DOHH2 (cell line): ENCODE data around the gene DHX16.
A peak's percentile ranks its signal among the peaks of the same experiment; 100 is the strongest.
"Not testable (repeated sequence)": the region's sequence is repeated elsewhere in the genome, so short reads cannot be mapped to it uniquely, and the experiment has no call there.

ENCODE experiments used
- H3F3A ChIP-seq: fragments of 200-600 bp; sonication (generic), shearing (Covaris generic); 2 replicates; pipeline ENCODE4 v1.6.0; 2016; ENCODE audit warnings: antibody characterized with exemption, mild to moderate bottlenecking; ENCODE audit not compliant: control insufficient read depth, insufficient read depth
- H3K27ac ChIP-seq: fragments of 200-600 bp; sonication (generic); 2 replicates; pipeline ENCODE4 v1.5.1; 2014; ENCODE audit warnings: low read depth, mild to moderate bottlenecking, low read length, moderate library complexity
- H3K27me3 ChIP-seq: fragments of 200-600 bp; sonication (generic); 2 replicates; pipeline ENCODE4 v1.6.1; 2014; ENCODE audit warnings: mild to moderate bottlenecking, low read length, mixed read lengths; ENCODE audit not compliant: control insufficient read depth
- H3K36me3 ChIP-seq: fragments of 200-600 bp; sonication (generic); 2 replicates; pipeline ENCODE4 v1.6.1; 2014; ENCODE audit warnings: mild to moderate bottlenecking, low read length, moderate library complexity, mixed read lengths; ENCODE audit not compliant: control insufficient read depth
- H3K4me1 ChIP-seq: fragments of 200-600 bp; sonication (generic); 2 replicates; pipeline ENCODE4 v1.6.1; 2014; ENCODE audit warnings: mild to moderate bottlenecking, low read length, mixed read lengths; ENCODE audit not compliant: control insufficient read depth
- H3K4me2 ChIP-seq: fragments of 200-600 bp; sonication (generic); 2 replicates; pipeline ENCODE4 v1.6.0; 2014; ENCODE audit warnings: mild to moderate bottlenecking, low read length, moderate library complexity
- H3K4me3 ChIP-seq: fragments of 200-600 bp; sonication (generic); 2 replicates; pipeline ENCODE4 v1.5.1; 2014; ENCODE audit warnings: mild to moderate bottlenecking, low read length, mixed read lengths
- H3K79me2 ChIP-seq: fragments of 200-600 bp; sonication (generic); 2 replicates; pipeline ENCODE4 v1.6.1; 2014; ENCODE audit warnings: mild to moderate bottlenecking, low read length, mixed read lengths; ENCODE audit not compliant: control insufficient read depth
- H3K9me2 ChIP-seq: fragments of 200-600 bp; sonication (generic); replicated peaks from 2 replicates; pipeline ENCODE4 v1.6.1; 2014; ENCODE audit warnings: mild to moderate bottlenecking, low read length, mixed read lengths; ENCODE audit not compliant: control insufficient read depth
- H3K9me3 ChIP-seq: fragments of 200-600 bp; sonication (generic); 2 replicates; pipeline ENCODE4 v1.6.1; 2014; ENCODE audit warnings: antibody characterized with exemption, low read length, mixed read lengths; ENCODE audit not compliant: control insufficient read depth, insufficient read depth
- H4K20me1 ChIP-seq: fragments of 200-600 bp; sonication (generic); 2 replicates; pipeline ENCODE4 v1.6.0; 2014; ENCODE audit warnings: low read depth, mild to moderate bottlenecking, antibody characterized with exemption, low read length, moderate library complexity; ENCODE audit not compliant: control insufficient read depth, insufficient read depth
- EZH2phosphoT487 ChIP-seq: fragments of 200-600 bp; sonication (generic); IDR thresholded peaks from 2 replicates; pipeline ENCODE4 v1.6.1; 2017; ENCODE audit warnings: borderline replicate concordance, mild to moderate bottlenecking, antibody characterized with exemption, low read length, moderate library complexity, mixed read lengths
- TF ChIP-seq, protein P1 (sequence below): fragments of 200-600 bp; sonication (generic); IDR thresholded peaks from one replicate; pipeline ENCODE4 v1.5.1; 2014; ENCODE audit warnings: antibody characterized with exemption, mild to moderate bottlenecking, low read depth, low read length; ENCODE audit not compliant: poor library complexity, severe bottlenecking

Gene DHX16

GRCh38 chr6:30720738-30721197 lies 48.0 kb upstream of the DHX16 start:
- H3K9me2 ChIP-seq, result no peaks in the 10 kb centered on the region
- H3K27ac ChIP-seq, result peak overlapping the region; percentile 100
- H3K36me3 ChIP-seq, result peaks cover 76% of the 10 kb centered on the region
- H3F3A ChIP-seq, result peaks cover 65% of the 10 kb centered on the region
- peak overlapping the region; percentile 76 for H3K4me2 ChIP-seq
- H3K27me3 ChIP-seq, result no peaks in the 10 kb centered on the region
- H3K4me1 ChIP-seq, result peaks cover 57% of the 10 kb centered on the region
- peaks cover 16% of the 10 kb centered on the region for H4K20me1 ChIP-seq
- H3K9me3 ChIP-seq, result no peaks in the 10 kb centered on the region
- peaks cover 86% of the 10 kb centered on the region for H3K79me2 ChIP-seq
- no peak for TF ChIP-seq EZH2phosphoT487
- TF ChIP-seq, protein P1, sequence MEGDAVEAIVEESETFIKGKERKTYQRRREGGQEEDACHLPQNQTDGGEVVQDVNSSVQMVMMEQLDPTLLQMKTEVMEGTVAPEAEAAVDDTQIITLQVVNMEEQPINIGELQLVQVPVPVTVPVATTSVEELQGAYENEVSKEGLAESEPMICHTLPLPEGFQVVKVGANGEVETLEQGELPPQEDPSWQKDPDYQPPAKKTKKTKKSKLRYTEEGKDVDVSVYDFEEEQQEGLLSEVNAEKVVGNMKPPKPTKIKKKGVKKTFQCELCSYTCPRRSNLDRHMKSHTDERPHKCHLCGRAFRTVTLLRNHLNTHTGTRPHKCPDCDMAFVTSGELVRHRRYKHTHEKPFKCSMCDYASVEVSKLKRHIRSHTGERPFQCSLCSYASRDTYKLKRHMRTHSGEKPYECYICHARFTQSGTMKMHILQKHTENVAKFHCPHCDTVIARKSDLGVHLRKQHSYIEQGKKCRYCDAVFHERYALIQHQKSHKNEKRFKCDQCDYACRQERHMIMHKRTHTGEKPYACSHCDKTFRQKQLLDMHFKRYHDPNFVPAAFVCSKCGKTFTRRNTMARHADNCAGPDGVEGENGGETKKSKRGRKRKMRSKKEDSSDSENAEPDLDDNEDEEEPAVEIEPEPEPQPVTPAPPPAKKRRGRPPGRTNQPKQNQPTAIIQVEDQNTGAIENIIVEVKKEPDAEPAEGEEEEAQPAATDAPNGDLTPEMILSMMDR, result no peak
- peak overlapping the region; percentile 88 for H3K4me3 ChIP-seq

DNA sequence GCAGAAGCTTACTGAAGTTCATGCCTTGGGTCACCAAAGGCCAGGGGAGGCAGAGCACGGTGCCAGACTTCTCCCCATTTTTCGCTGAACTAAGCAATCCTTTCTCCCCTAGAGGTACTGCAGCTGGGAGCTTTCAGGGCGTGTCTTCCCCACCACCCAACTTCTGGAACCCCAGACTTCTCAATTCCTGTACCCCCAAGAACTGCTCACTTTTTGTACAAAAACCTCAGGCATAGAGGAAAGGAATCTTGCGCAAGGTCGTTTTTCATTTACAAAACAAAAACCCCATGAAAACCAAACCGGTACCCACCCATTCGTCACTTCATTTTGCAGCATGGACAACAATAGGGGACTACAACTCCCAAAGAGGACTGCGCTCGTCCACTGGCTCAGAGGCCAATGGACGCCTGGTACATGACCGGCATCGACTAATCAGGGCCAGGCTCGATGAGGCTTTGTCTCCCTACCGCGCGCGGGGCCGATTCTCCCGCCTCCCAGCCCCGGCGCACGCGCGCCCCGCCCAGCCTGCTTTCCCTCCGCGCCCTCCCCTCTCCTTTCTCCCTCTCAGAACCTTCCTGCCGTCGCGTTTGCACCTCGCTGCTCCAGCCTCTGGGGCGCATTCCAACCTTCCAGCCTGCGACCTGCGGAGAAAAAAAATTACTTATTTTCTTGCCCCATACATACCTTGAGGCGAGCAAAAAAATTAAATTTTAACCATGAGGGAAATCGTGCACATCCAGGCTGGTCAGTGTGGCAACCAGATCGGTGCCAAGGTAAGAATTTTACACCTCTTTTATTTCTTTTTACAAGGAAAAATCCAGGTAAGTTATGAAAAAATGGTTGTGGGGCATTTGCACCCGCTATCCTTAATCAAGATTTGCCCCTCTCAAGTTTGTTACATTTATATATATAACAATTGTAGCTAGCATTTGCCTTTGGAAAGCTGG lies 47.3 kb upstream of the DHX16 start, which contains the start of gene TUBB:
TUBB (plus strand) TSS at position 562 of the 947 bp plus-strand sequence; CDS start at position 717, 155 bp downstream.
- peaks cover 90% of the 10 kb centered on the region for H3K79me2 ChIP-seq

DNA sequence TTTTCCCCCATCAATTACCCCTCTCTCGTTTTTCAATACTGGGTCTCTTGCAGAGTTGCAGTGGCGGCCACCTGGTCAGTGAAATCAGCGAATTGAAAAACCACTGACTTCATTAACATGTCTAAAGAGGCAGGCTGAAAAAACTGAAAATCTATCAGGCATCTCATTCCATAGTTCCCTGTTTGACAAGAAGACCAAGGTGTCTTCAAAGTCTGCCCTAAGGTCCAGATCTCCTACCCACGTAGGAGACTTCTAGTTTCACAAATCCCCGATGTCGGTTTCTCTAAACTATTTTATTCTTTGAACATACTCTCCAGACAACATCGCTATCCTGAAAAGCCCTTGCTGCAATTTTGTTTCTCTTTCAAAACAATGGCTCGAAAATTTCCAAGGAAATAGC lies 46.5 kb upstream of the DHX16 start:
- Histone ChIP-seq H3K79me2 (peaks cover 84% of the 10 kb centered on the region), H3K4me3 (peak overlapping the region; percentile 88)

More for the DNA sequence above, 47.3 kb upstream of the DHX16 start, which contains the start of gene TUBB:
- TF ChIP-seq, protein P1, result no peak
- TF ChIP-seq EZH2phosphoT487, result no peak
- Histone ChIP-seq H3K4me3 (peak within 1 kb of the TSS; percentile 88), H3K36me3 (peaks cover 76% of the 10 kb centered on the region), H3K9me2 (no peaks in the 10 kb centered on the region), H3K27me3 (no peaks in the 10 kb centered on the region), H3F3A (peaks cover 58% of the 10 kb centered on the region), H3K4me1 (peaks cover 58% of the 10 kb centered on the region), H3K4me2 (peak within 1 kb of the TSS; percentile 97), H3K9me3 (no peaks in the 10 kb centered on the region), H4K20me1 (peaks cover 16% of the 10 kb centered on the region), H3K27ac (peak within 1 kb of the TSS; percentile 100)

DNA sequence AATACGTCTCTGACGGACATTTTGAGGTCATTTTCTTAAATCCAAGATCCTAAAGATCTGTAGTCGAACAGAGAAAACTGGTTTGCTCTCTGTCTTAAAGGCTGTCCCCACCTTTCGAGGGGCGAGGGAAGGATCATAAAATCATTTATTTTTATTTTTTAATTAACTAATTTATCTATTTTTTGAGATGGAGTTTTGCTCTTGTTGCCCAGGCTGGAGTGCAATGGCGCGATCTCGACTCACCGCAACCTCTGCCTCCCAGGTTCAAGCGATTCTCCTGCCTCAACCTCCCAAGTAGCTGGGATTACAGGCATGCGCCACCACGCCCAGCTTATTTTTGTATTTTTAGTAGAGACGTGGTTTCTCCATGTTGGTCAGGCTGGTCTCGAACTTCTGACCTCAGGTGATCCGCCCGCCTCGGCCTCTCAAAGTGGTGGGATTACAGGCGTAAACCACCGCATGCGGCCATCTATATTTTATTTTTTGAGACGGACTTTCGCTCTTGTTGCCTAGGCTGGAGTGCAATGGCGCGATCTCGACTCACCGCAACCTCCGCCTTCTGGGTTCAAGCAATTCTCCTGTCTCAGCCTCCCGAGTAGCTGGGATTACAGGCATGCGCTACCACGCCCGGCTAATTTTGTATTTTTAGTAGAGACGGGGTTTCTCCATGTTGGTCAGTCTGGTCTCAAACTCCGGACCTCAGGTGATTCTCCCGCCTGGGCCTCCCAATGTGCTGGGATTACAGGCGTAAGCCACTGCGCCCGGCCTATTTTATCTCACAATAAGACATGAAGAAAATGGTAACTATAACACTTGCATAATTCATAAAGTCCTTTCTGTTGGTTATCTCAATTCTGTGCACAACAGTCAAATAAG lies 45.3 kb upstream of the DHX16 start:
- Histone ChIP-seq H3K27ac (peak overlapping the region; percentile 100), H3F3A (peaks cover 38% of the 10 kb centered on the region), H3K4me3 (peak overlapping the region; percentile 88), H3K79me2 (peaks cover 73% of the 10 kb centered on the region), H3K36me3 (peaks cover 76% of the 10 kb centered on the region), H3K4me1 (peaks cover 44% of the 10 kb centered on the region), H3K4me2 (peak overlapping the region; percentile 97)
- not testable (repeated sequence) for H3K27me3 ChIP-seq, H3K9me3 ChIP-seq, H4K20me1 ChIP-seq, H3K9me2 ChIP-seq

More for the DNA sequence above, 46.5 kb upstream of the DHX16 start:
- H4K20me1 ChIP-seq, result peaks cover 16% of the 10 kb centered on the region
- no peaks in the 10 kb centered on the region for H3K9me3 ChIP-seq
- TF ChIP-seq, protein P1, result no peak
- no peak for TF ChIP-seq EZH2phosphoT487
- peaks cover 51% of the 10 kb centered on the region for H3F3A ChIP-seq
- H3K4me1 ChIP-seq, result peaks cover 55% of the 10 kb centered on the region
- no peaks in the 10 kb centered on the region for H3K27me3 ChIP-seq
- H3K4me2 ChIP-seq, result peak overlapping the region; percentile 97
- no peaks in the 10 kb centered on the region for H3K9me2 ChIP-seq
- H3K27ac ChIP-seq, result peak overlapping the region; percentile 100
- H3K36me3 ChIP-seq, result peaks cover 76% of the 10 kb centered on the region
